H1 (cell line): Measurements from ENCODE around the gene CA10. TPM values are rescaled to one million over a fixed set of nuclear protein-coding genes. Genes with fewer than 3 reads are reported as not detected.

Source experiments
- CTCF ChIA-PET: fragments of 300-600 bp; sonication (Branson Sonifier 250); formaldehyde crosslinking; loops from one replicate; lab custom pipeline; 2021; ENCODE audit not compliant: partially characterized antibody; lab: Charles Lee
- POLR2A ChIA-PET: fragments of 300-600 bp; sonication (Branson Sonifier 250); formaldehyde crosslinking; loops from one replicate; lab custom pipeline; 2021; ENCODE audit warnings: inconsistent platforms; ENCODE audit not compliant: partially characterized antibody; lab: Charles Lee
- DNase-seq, 2 experiments: peaks; one replicate each; pipeline versions ENCODE4 v3.0.0 to v3.0.0-alpha.2; 2010 to 2022; ENCODE audit warnings: low spot score in 2 of 2, low read depth in 1 of 2, mixed read lengths in 1 of 2
- FAIRE-seq: peaks from 2 replicates; lab custom pipeline; 2011; peaks lifted over from hg19 to GRCh38; lab: Jason Lieb, UNC
- H2AFZ ChIP-seq: 2 replicates; pipeline ENCODE4 v1.8.1; 2012; ENCODE audit warnings: low read length, inconsistent platforms
- H2AK5ac ChIP-seq: 2 replicates; pipeline ENCODE4 v1.6.1; 2013; ENCODE audit warnings: low read depth, low read length
- H2BK120ac ChIP-seq: replicated peaks from 2 replicates; pipeline ENCODE3; 2013; ENCODE audit warnings: low read depth, low read length, inconsistent platforms
- H2BK12ac ChIP-seq: 2 replicates; pipeline ENCODE4 v1.6.1; 2013; ENCODE audit warnings: low read depth, low read length
- H2BK15ac ChIP-seq: 2 replicates; pipeline ENCODE4 v1.6.1; 2013; ENCODE audit warnings: low read length
- H2BK20ac ChIP-seq: 2 replicates; pipeline ENCODE4 v1.6.1; 2013; ENCODE audit warnings: low read length
- H2BK5ac ChIP-seq: 2 replicates; pipeline ENCODE4 v1.6.1; 2013; ENCODE audit warnings: low read depth, low read length
- H3K14ac ChIP-seq: 2 replicates; pipeline ENCODE4 v1.6.1; 2013; ENCODE audit warnings: inconsistent platforms; ENCODE audit not compliant: insufficient read length
- H3K18ac ChIP-seq: 2 replicates; pipeline ENCODE4 v1.6.1; 2013; ENCODE audit warnings: low read length; ENCODE audit errors: extremely low read depth
- H3K23ac ChIP-seq: 2 replicates; pipeline ENCODE4 v1.6.1; 2013; ENCODE audit warnings: inconsistent platforms; ENCODE audit not compliant: insufficient read length
- H3K23me2 ChIP-seq: 2 replicates; pipeline ENCODE4 v1.6.1; 2013; ENCODE audit warnings: low read depth, low read length
- H3K27ac ChIP-seq: 2 replicates; pipeline ENCODE4 v1.6.1; 2011; ENCODE audit warnings: low read depth, low read length, inconsistent platforms
- H3K27me3 ChIP-seq, 4 experiments: replicated peaks in 1 of 4; 1 replicate in 1 of 4; 2 replicates in 3 of 4; pipeline versions ENCODE4 v1.6.1 to v1.8.1; 2011 to 2013; ENCODE audit warnings: low read length in 3 of 4, mild to moderate bottlenecking in 3 of 4, inconsistent platforms in 2 of 4, mixed read lengths in 2 of 4, moderate library complexity in 1 of 4; ENCODE audit not compliant: control insufficient read depth in 3 of 4, insufficient read depth in 3 of 4; ENCODE audit errors: extremely low read depth in 1 of 4
- H3K36me3 ChIP-seq, 4 experiments: 2 replicates each; pipeline versions ENCODE4 v1.6.1 to v1.8.1; 2011 to 2013; ENCODE audit warnings: mild to moderate bottlenecking in 4 of 4, low read length in 3 of 4, moderate library complexity in 2 of 4, control low read depth in 1 of 4, inconsistent platforms in 1 of 4; ENCODE audit not compliant: insufficient read depth in 4 of 4, control insufficient read depth in 2 of 4
- H3K4ac ChIP-seq: replicated peaks from 2 replicates; pipeline ENCODE3; 2013; ENCODE audit warnings: low read length, low read depth, mixed read lengths, inconsistent platforms; ENCODE audit not compliant: insufficient read length
- H3K4me1 ChIP-seq, 4 experiments: replicated peaks in 1 of 4; 1 replicate in 1 of 4; 2 replicates in 3 of 4; pipeline versions ENCODE4 v1.6.1 to v1.8.1; 2011 to 2013; ENCODE audit warnings: low read length in 3 of 4, inconsistent platforms in 2 of 4, mixed read lengths in 1 of 4; ENCODE audit not compliant: insufficient read depth in 4 of 4, control insufficient read depth in 3 of 4
- H3K4me2 ChIP-seq, 2 experiments: 2 replicates each; pipeline versions ENCODE4 v1.6.1 to v1.8.1; 2011 to 2013; ENCODE audit warnings: low read depth in 2 of 2, low read length in 2 of 2, control low read depth in 1 of 2, inconsistent platforms in 1 of 2, mild to moderate bottlenecking in 1 of 2; ENCODE audit not compliant: insufficient read depth in 1 of 2
- H3K4me3 ChIP-seq, 4 experiments: fragments of 200-600, 300-600 bp in 1 of 4; sonication (generic), shearing (Covaris generic), sonication (Bioruptor Twin) in 1 of 4; 2 replicates each; pipeline versions ENCODE4 v1.5.1 to v1.8.1; 2011 to 2016; ENCODE audit warnings: low read length in 4 of 4, low read depth in 3 of 4, control low read depth in 2 of 4, inconsistent platforms in 2 of 4, mild to moderate bottlenecking in 2 of 4, mixed read lengths in 1 of 4, moderate library complexity in 1 of 4; ENCODE audit not compliant: insufficient read depth in 2 of 4; ENCODE audit errors: extremely low read depth in 1 of 4
- H3K56ac ChIP-seq: replicated peaks from 2 replicates; pipeline ENCODE3; 2013; ENCODE audit warnings: low read depth, mild to moderate bottlenecking, mixed read lengths, low read length, inconsistent platforms; ENCODE audit not compliant: insufficient read length
- H3K79me1 ChIP-seq: 2 replicates; pipeline ENCODE4 v1.6.1; 2013; ENCODE audit warnings: low read depth, low read length, control low read depth
- H3K79me2 ChIP-seq, 2 experiments: 2 replicates each; pipeline versions ENCODE4 v1.6.1 to v1.8.1; 2012 to 2013; ENCODE audit warnings: low read length in 2 of 2, mild to moderate bottlenecking in 2 of 2, inconsistent platforms in 1 of 2; ENCODE audit not compliant: insufficient read depth in 2 of 2, control insufficient read depth in 1 of 2
- H3K9ac ChIP-seq, 4 experiments: replicated peaks in 1 of 4; 1 replicate in 1 of 4; 2 replicates in 3 of 4; pipeline versions ENCODE4 v1.6.1 to v1.8.1; 2011 to 2013; ENCODE audit warnings: low read depth in 3 of 4, low read length in 3 of 4, control low read depth in 2 of 4, mild to moderate bottlenecking in 2 of 4, moderate library complexity in 2 of 4, inconsistent platforms in 1 of 4; ENCODE audit errors: extremely low read depth in 1 of 4
- H3K9me3 ChIP-seq, 2 experiments: 2 replicates each; pipeline versions ENCODE4 v1.6.1 to v1.8.1; 2012 to 2013; ENCODE audit warnings: mild to moderate bottlenecking in 2 of 2, moderate library complexity in 2 of 2, control low read depth in 1 of 2, inconsistent platforms in 1 of 2, low read depth in 1 of 2, low read length in 1 of 2, mixed read lengths in 1 of 2; ENCODE audit not compliant: insufficient read depth in 2 of 2
- H4K20me1 ChIP-seq, 2 experiments: replicated peaks in 1 of 2; 2 replicates each; pipeline versions ENCODE3 to v1.8.1; 2011 to 2013; ENCODE audit warnings: inconsistent platforms in 2 of 2, low read length in 2 of 2, mild to moderate bottlenecking in 1 of 2; ENCODE audit not compliant: insufficient read depth in 2 of 2, control insufficient read depth in 1 of 2
- H4K5ac ChIP-seq: 2 replicates; pipeline ENCODE4 v1.6.1; 2013; ENCODE audit warnings: low read length, low read depth, mixed read lengths, inconsistent platforms; ENCODE audit not compliant: insufficient read length
- H4K8ac ChIP-seq: 2 replicates; pipeline ENCODE4 v1.8.0; 2013; ENCODE audit warnings: mild to moderate bottlenecking, moderate library complexity, low read length, inconsistent platforms; ENCODE audit not compliant: insufficient read depth; ENCODE audit errors: extremely low read depth
- H4K91ac ChIP-seq: replicated peaks from 2 replicates; pipeline ENCODE3; 2013; ENCODE audit warnings: low read length, mixed read lengths, inconsistent platforms; ENCODE audit not compliant: insufficient read length
- CHD1 ChIP-seq: IDR thresholded peaks from 2 replicates; pipeline ENCODE4 v1.6.1; 2012; ENCODE audit warnings: low read depth, low read length, improper control_type of control experiment
- CREB1 ChIP-seq: IDR thresholded peaks from 2 replicates; pipeline ENCODE4 v1.6.1; 2012; ENCODE audit warnings: inconsistent platforms
- EZH2 ChIP-seq: fragments of 200-600 bp; sonication (generic); IDR thresholded peaks from 2 replicates; pipeline ENCODE4 v1.7.1; 2012; ENCODE audit warnings: low read depth, mild to moderate bottlenecking, moderate library complexity, low read length, inconsistent platforms; ENCODE audit not compliant: severe bottlenecking
- HDAC2 ChIP-seq, 2 experiments: fragments of 300-600 bp in 1 of 2; sonication (generic) in 1 of 2; IDR thresholded peaks; 2 replicates each; pipeline ENCODE4 v1.6.1; 2011 to 2012; ENCODE audit warnings: low read depth in 2 of 2, low read length in 2 of 2, mild to moderate bottlenecking in 2 of 2, moderate library complexity in 2 of 2, borderline replicate concordance in 1 of 2, inconsistent platforms in 1 of 2
- JUND ChIP-seq: IDR thresholded peaks from 2 replicates; pipeline ENCODE4 v1.6.1; 2011; ENCODE audit warnings: mild to moderate bottlenecking, improper control_type of control experiment, low read length
- KDM5A ChIP-seq: fragments of 200-600 bp; IDR thresholded peaks from 2 replicates; pipeline ENCODE4 v1.7.1; 2012; ENCODE audit warnings: mild to moderate bottlenecking, low read length, inconsistent platforms, mixed read lengths
- POLR2AphosphoS5 ChIP-seq: IDR thresholded peaks from 2 replicates; pipeline ENCODE4 v1.6.1; 2011; ENCODE audit warnings: low read depth, low read length
- RFX5 ChIP-seq: IDR thresholded peaks from 2 replicates; pipeline ENCODE4 v1.6.1; 2011; ENCODE audit warnings: low read depth, low read length, improper control_type of control experiment, borderline replicate concordance
- RNF2 ChIP-seq: fragments of 200-900, 300-1000 bp; sonication (generic); IDR thresholded peaks from 2 replicates; pipeline ENCODE4 v1.7.1; 2016; ENCODE audit warnings: borderline replicate concordance, low read depth, mild to moderate bottlenecking, antibody characterized with exemption, low read length; ENCODE audit not compliant: poor library complexity, severe bottlenecking; ENCODE audit errors: missing control alignments
- SP2 ChIP-seq: IDR thresholded peaks from 2 replicates; pipeline ENCODE4 v1.6.1; 2012; ENCODE audit warnings: mild to moderate bottlenecking, low read length, inconsistent platforms
- SUZ12 ChIP-seq: fragments of 200-600 bp; sonication (generic); IDR thresholded peaks from 2 replicates; pipeline ENCODE4 v1.6.1; 2012; ENCODE audit warnings: mild to moderate bottlenecking, inconsistent platforms, low read length, moderate library complexity, mixed read lengths
- TAF1 ChIP-seq: IDR thresholded peaks from 2 replicates; pipeline ENCODE4 v1.6.1; 2011; ENCODE audit warnings: mild to moderate bottlenecking, low read depth, low read length
- TAF7 ChIP-seq: optimal IDR thresholded peaks from 2 replicates; pipeline ENCODE3; 2011; ENCODE audit warnings: low read depth, mild to moderate bottlenecking, inconsistent platforms, low read length, moderate library complexity, borderline replicate concordance
- USF2 ChIP-seq: IDR thresholded peaks from 2 replicates; pipeline ENCODE4 v1.6.1; 2011; ENCODE audit warnings: low read length, improper control_type of control experiment
- WGBS, 2 experiments: shearing (Covaris generic) in 1 of 2; methylation state at CpG; one replicate each; pipeline versions ENCODE4 v1.1.6 to v1.1.7; 2013 to 2015; ENCODE audit warnings: low lambda C conversion rate in 2 of 2, mixed read lengths in 2 of 2, inconsistent platforms in 1 of 2, low coverage in 1 of 2, missing lambda C conversion rate in 1 of 2; ENCODE audit not compliant: insufficient replicate concordance in 2 of 2, insufficient coverage in 1 of 2, insufficient read length in 1 of 2; ENCODE audit errors: extremely low coverage in 1 of 2, missing lambda C conversion rate in 1 of 2; 5-methylcytosine and 5-hydroxymethylcytosine counted together
- polyA plus RNA-seq, 7 experiments: library from polyadenylated mRNA; depleted of rRNA in 3 of 7; stranded (reverse) in 5 of 7; unstranded in 2 of 7; fragments of >200 nt in 5 of 7; fragments of 200-250 nt in 2 of 7; gene quantifications; 1 replicate in 5 of 7; 2 replicates in 1 of 7; 4 replicates in 1 of 7; pipeline versions ENCODE4 v1.2.1 to v1.2.3, GENCODE V29; 2011 to 2013; ENCODE audit warnings: missing spikeins in 2 of 7, mixed read lengths in 2 of 7
- total RNA-seq: library from RNA; stranded (reverse); fragmentation: NEBNext Ultra II Directional; extraction: Animal tissue kit (Norgen Biotek cat#: 25700); gene quantifications from 2 replicates; pipeline ENCODE4 v1.2.1, GENCODE V29; 2021

CA10 gene
- total and polyA plus RNA-seq, 2 of the 8 experiments (the other 6 are each of a cell fraction or from before 2014, with no cell fraction given) = 0.60 to 0.63 TPM

GRCh38 chr17:51951741-51952140 is 206.8 kb downstream of the CA10 start:
- no peak overlapping the region for H4K8ac ChIP-seq
- ChIA-PET CTCF (no interaction called here), POLR2A (no interaction called here)
- H3K4me1 ChIP-seq = no peaks in the 10 kb centered on the region
- H4K20me1 ChIP-seq = no peaks in the 10 kb centered on the region
- no peak overlapping the region for H2AK5ac ChIP-seq
- no peak overlapping the region for H4K91ac ChIP-seq
- H4K5ac ChIP-seq = no peak overlapping the region
- no peaks in the 10 kb centered on the region for H3K79me1 ChIP-seq
- H3K56ac ChIP-seq = no peak overlapping the region
- H3K36me3 ChIP-seq = no peaks in the 10 kb centered on the region
- no peak overlapping the region for H3K9ac ChIP-seq
- no peak overlapping the region for H3K27ac ChIP-seq
- H3K23me2 ChIP-seq = no peaks in the 10 kb centered on the region
- H3K4me3 ChIP-seq = no peak overlapping the region
- FAIRE-seq (no peak), DNase-seq (no peak)
- no peak overlapping the region for H2AFZ ChIP-seq
- no peak overlapping the region for H2BK20ac ChIP-seq
- H3K18ac ChIP-seq = no peak overlapping the region
- no peak overlapping the region for H2BK120ac ChIP-seq
- no peak overlapping the region for H3K14ac ChIP-seq
- no peak overlapping the region for H2BK12ac ChIP-seq
- H2BK5ac ChIP-seq = no peak overlapping the region
- no peaks in the 10 kb centered on the region for H3K27me3 ChIP-seq
- no peak overlapping the region for H2BK15ac ChIP-seq
- no peak overlapping the region for H3K4me2 ChIP-seq
- H3K4ac ChIP-seq = no peak overlapping the region
- H3K79me2 ChIP-seq = no peaks in the 10 kb centered on the region
- WGBS, 2 experiments = 52% methylated on average over 2 of the region's 2 CpGs; no CpG with 5 or more reads in 1 of the 2 experiments
- no peaks in the 10 kb centered on the region for H3K9me3 ChIP-seq
- H3K23ac ChIP-seq = no peak overlapping the region
- no peak for TF ChIP-seq CHD1
- TF ChIP-seq SUZ12 = no peak
- TF ChIP-seq RFX5 = no peak
- no peak for TF ChIP-seq JUND
- TF ChIP-seq EZH2 = no peak
- TF ChIP-seq USF2 = no peak
- no peak for TF ChIP-seq HDAC2 (IDR thresholded peaks at IDR 0.05; ENCODE audit: borderline replicate concordance in 1 of 2, low read depth in 2 of 2, low read length in 2 of 2)
- no peak for TF ChIP-seq TAF7
- no peak for TF ChIP-seq CREB1
- no peak for TF ChIP-seq RNF2
- TF ChIP-seq POLR2AphosphoS5 = no peak
- TF ChIP-seq TAF1 = no peak
- TF ChIP-seq KDM5A = no peak
- no peak for TF ChIP-seq SP2
